Pancreas (tissue), 10 donors: Measurements from ENCODE around the gene TNFRSF1A. TPM values are rescaled to one million over a fixed set of nuclear protein-coding genes. Genes with fewer than 3 reads are reported as not detected.

Experiments
- ATAC-seq, 4 donors: fragments of 200-7000 bp; cut with Tn5 transposase; one replicate each; pipeline versions ENCODE4 v1.8.0 to v1.9.1; 2020; ENCODE audit warnings: mild to moderate bottlenecking in 4 of 4, moderate library complexity in 4 of 4
- DNase-seq, 6 donors: peaks; one replicate each; pipeline ENCODE4 v3.0.0-alpha.2; 2020
- FAIRE-seq: peaks from 2 replicates; lab custom pipeline; 2012; peaks lifted over from hg19 to GRCh38; lab: Jason Lieb, UNC
- H3K27ac ChIP-seq, 4 donors: fragments of 200-600 bp; sonication (generic); 1 replicate in 3 of 4; 2 replicates in 1 of 4; pipeline versions ENCODE4 v1.5.0 to v1.8.0; 2020
- H3K27me3 ChIP-seq, 4 donors: fragments of 200-600 bp; one replicate each; pipeline ENCODE4 v1.8.0; 2021
- H3K36me3 ChIP-seq, 3 donors: fragments of 200-600 bp; sonication (generic) in 1 of 3; one replicate each; pipeline versions ENCODE4 v1.5.0 to v1.8.0; 2020 to 2021
- H3K4me1 ChIP-seq, 3 donors: fragments of 200-600 bp; one replicate each; pipeline ENCODE4 v1.8.0; 2021
- H3K4me3 ChIP-seq, 4 donors: fragments of 200-600 bp; sonication (generic) in 2 of 4; one replicate each; pipeline versions ENCODE4 v1.5.0 to v1.8.0; 2020 to 2021
- H3K9me3 ChIP-seq, 4 donors: fragments of 200-600 bp; one replicate each; pipeline ENCODE4 v1.8.0; 2021
- WGBS, 2 donors: extraction: QIAGEN DNeasy Blood & Tissue Kit; methylation state at CpG; one replicate each; pipeline ENCODE4 v1.1.7; 2013; 5-methylcytosine and 5-hydroxymethylcytosine counted together
- intact Hi-C, 3 donors: fragments of 100-400 bp; cut with DNase I; formaldehyde crosslinking; loops; one replicate each; pipeline versions ENCODE4 v1.11.1 to v1.14.2; 2022
- polyA plus RNA-seq, 2 donors: library from polyadenylated mRNA; stranded (reverse); fragments of 200-250 nt; gene quantifications; one replicate each; pipeline ENCODE4 v1.2.3, GENCODE V29; 2013
- total RNA-seq, 6 donors: library from RNA; stranded (reverse); fragmentation: NEBNext Ultra II Directional in 4 of 6; extraction: Animal tissue kit (Norgen Biotek cat#: 25700) in 4 of 6; gene quantifications; one replicate each; pipeline versions ENCODE4 v1.2.1 to v1.2.4, GENCODE V29; 2021 to 2023
- TF ChIP-seq, protein P1 (sequence below), 4 donors: fragments of 200-600 bp; sonication (generic) in 3 of 4; IDR thresholded peaks; one replicate each; pipeline versions ENCODE4 v1.5.0 to v1.8.0; 2021; ENCODE audit warnings: antibody characterized with exemption in 4 of 4
- donor health status: healthy with polysubstance abuse.
- donor health status: DM: no; HTN: no; CAD: no; lungs with moderate emphysema.
- donor health status: DM: no; HTN: no; CAD: no.
- donor health status: control.
- donor health status: control.
- donor health status: Bipolar disorder and iron deficiency.
- donor health status: DM: yes; HTN: yes; CAD: no.
- donor health status: DM: no; HTN: no; CAD: no.
- donor health status: DM: no; HTN: no; CAD: no.
- donor health status: DM: yes; HTN: yes; CAD: no.

The TNFRSF1A gene
- total and polyA plus RNA-seq, 8 donors: 23.5 to 68.1 (median 36.6) TPM

DNA sequence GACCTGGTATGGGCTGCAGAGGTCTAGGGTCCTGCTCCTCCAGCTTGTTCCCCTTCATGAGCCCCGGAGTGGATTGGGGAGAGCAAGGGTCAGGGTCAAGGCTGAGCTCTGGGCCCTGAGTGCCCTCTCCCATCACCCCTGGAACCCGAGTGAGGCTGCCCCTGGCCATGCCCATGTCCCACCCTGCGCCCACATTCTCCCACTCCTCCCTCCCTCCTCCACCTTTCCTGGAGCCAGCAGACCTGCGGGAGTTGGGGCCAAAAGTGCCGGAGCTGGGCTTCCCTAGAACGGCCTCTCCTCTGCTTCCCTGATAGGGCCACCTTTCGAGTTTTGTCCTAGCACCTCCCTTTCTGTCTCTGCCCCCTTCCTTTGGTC lies 32.9 kb upstream of the TNFRSF1A start:
- H3K4me1 ChIP-seq: peaks cover 20 to 30% (median 22%) of the 10 kb centered on the region in 3 donors
- ATAC-seq (no peak), FAIRE-seq (no peak), DNase-seq (peak in 1 of 6 donors; percentile 35)
- H3K27ac ChIP-seq: peak overlapping the region; percentile 73 to 87 (median 84)
- WGBS, 2 donors: 54 to 61% methylated on average over 6 to 7 of the region's 7 CpGs
- TF ChIP-seq, protein P1, sequence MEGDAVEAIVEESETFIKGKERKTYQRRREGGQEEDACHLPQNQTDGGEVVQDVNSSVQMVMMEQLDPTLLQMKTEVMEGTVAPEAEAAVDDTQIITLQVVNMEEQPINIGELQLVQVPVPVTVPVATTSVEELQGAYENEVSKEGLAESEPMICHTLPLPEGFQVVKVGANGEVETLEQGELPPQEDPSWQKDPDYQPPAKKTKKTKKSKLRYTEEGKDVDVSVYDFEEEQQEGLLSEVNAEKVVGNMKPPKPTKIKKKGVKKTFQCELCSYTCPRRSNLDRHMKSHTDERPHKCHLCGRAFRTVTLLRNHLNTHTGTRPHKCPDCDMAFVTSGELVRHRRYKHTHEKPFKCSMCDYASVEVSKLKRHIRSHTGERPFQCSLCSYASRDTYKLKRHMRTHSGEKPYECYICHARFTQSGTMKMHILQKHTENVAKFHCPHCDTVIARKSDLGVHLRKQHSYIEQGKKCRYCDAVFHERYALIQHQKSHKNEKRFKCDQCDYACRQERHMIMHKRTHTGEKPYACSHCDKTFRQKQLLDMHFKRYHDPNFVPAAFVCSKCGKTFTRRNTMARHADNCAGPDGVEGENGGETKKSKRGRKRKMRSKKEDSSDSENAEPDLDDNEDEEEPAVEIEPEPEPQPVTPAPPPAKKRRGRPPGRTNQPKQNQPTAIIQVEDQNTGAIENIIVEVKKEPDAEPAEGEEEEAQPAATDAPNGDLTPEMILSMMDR (IDR thresholded peaks at IDR 0.05): no peak
- H3K4me3 ChIP-seq: peak overlapping the region in 3 of 4 donors; percentile 27 to 40 (median 37)
- no peaks in the 10 kb centered on the region for H3K9me3 ChIP-seq
- intact Hi-C loops: no loop called here
- H3K27me3 ChIP-seq: no peaks in the 10 kb centered on the region
- H3K36me3 ChIP-seq: no peaks in the 10 kb centered on the region

DNA sequence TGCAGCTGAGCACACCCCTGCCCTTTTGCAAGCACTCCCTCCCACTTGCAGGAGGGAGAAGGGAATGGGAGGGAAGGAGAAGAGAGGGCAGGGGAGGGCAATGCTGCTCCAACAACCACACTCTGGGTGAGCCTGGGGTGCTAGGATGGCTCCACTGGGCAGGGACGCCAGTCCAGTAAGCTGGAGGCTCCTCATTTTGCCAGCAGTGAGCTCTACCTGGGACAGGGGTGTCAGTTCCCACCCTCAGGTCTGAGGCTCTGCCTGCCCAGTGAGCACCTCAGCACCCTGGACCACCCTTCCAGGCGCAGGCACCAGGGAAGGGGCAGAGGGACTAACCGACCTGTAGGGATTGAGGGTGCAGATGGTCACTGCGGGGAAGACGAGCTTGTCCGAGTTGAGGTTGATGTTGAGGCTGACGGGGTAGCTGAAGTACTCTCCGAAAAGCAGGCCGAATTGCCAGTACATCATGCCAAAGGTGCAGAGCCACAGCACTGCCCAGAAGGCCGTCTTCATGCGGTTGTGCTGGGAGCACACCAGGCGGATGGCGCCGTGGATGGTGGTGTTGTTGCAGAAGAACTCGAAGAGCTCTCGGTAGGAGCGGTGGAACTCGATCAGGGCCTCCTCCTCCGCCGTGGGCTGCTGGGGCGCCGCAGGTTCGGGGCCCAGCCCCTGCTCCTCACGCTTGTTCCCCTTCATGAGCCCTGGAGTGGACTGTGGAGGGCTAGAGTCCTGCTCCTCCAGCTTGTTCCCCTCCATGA lies 32.3 kb upstream of the TNFRSF1A start:
- intact Hi-C loops: no loop called here
- Histone ChIP-seq H3K27me3 (no peaks in the 10 kb centered on the region), H3K36me3 (no peaks in the 10 kb centered on the region), H3K4me3 (peak overlapping the region in 3 of 4 donors; percentile 27 to 40 (median 37)), H3K27ac (peak overlapping the region; percentile 73 to 87 (median 84)), H3K4me1 (peaks cover 20 to 30% (median 22%) of the 10 kb centered on the region in 3 donors), H3K9me3 (no peaks in the 10 kb centered on the region)
- FAIRE-seq (no peak), ATAC-seq (no peak), DNase-seq (no peak)
- TF ChIP-seq, protein P1 (IDR thresholded peaks at IDR 0.05): no peak
- 75 to 83% methylated on average over 22 to 24 of the region's 24 CpGs for whole genome bisulfite sequencing, 2 donors

DNA sequence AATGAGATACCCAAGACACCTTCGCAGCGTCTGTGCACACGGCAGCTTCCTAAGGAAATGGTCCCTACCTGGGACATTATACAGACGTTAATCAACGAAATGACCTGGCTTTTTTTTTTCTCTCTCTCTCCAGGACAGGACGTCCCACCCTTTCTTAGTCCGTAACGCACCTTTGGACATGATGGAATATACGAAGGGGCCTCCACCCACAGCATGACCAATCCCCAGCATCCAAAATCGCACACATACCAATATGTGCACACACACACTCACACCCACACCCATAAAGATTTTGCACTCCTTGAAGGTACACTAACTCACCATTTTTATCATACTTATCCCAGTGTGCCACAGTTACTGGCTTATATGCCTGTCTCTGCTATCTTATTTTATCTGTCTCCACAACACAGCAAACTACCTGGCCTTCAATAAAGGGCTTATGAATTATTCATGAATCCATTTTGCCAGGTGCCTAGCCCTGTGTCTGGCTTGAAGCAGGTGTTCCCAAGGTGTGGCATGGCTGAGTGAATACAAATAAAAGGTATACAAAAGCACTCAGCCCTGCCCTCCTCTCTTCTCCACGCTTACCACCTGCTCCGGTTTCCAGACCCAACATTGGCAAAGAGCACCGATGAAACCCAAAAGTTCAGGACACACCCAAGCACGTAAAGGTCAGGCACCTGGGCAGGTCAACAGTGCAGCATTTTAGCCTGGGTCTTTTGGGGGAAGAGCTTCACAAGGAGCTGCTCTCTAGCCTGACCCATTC lies 31.3 kb upstream of the TNFRSF1A start:
- peak overlapping the region in 3 of 4 donors; percentile 1 to 86 (median 81) for H3K27ac ChIP-seq
- DNase-seq (no peak), ATAC-seq (no peak), FAIRE-seq (no peak)
- TF ChIP-seq, protein P1 (IDR thresholded peaks at IDR 0.05): no peak
- WGBS, 2 donors: 49 to 54% methylated on average over 14 of the region's 14 CpGs
- peaks cover 17 to 28% (median 18%) of the 10 kb centered on the region in 3 donors for H3K4me1 ChIP-seq
- peak overlapping the region in 3 of 4 donors; percentile 27 to 40 (median 37) for H3K4me3 ChIP-seq
- no peaks in the 10 kb centered on the region for H3K36me3 ChIP-seq
- intact Hi-C loops: no loop called here
- H3K27me3 ChIP-seq: no peaks in the 10 kb centered on the region
- H3K9me3 ChIP-seq: no peaks in the 10 kb centered on the region

DNA sequence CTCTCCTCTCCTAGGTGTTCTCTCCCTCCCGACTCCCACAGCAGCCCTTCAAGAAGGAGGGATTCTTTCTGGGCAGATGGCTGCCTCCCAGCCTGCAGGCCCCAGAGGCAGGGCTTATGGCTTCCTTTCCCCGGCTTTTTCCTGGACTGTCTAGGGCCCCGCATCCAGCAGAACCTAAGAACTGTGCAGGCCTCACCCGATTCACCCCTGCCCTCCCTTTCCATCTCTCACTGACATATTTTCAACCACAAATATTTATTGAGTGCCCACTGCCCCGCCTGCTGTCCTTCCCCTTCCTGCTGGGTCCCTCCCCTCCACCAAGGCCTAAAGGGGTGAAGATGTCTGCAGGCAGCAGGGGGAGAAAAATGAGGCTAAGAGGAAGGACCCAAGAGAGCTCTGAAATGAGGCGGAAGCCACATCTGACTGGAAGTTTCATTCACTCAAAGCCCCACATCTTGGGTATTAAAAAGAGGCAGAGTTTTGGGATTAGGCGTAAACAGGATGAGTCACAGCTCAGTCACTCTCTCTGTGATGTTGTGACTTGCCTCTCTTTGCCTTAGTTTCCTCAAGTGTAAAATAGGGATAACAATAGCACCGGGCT lies 30.6 kb upstream of the TNFRSF1A start:
- TF ChIP-seq, protein P1 (IDR thresholded peaks at IDR 0.05): no peak

More for the DNA sequence above, 30.6 kb upstream of the TNFRSF1A start:
- H3K4me1 ChIP-seq: peaks cover 10 to 21% (median 11%) of the 10 kb centered on the region in 3 donors
- no peaks in the 10 kb centered on the region for H3K27me3 ChIP-seq
- peak overlapping the region in 2 of 4 donors; percentile 37 to 40 for H3K4me3 ChIP-seq
- DNase-seq (peak in 1 of 6 donors; percentile 37), ATAC-seq (peak in 3 of 4 donors; percentile 8 to 24 (median 22)), FAIRE-seq (no peak)
- 46 to 52% methylated on average over 8 of the region's 8 CpGs for WGBS, 2 donors
- peak overlapping the region in 3 of 4 donors; percentile 17 to 86 (median 81) for H3K27ac ChIP-seq
- H3K36me3 ChIP-seq: no peaks in the 10 kb centered on the region
- intact Hi-C loops: no loop called here
- no peaks in the 10 kb centered on the region for H3K9me3 ChIP-seq
